GM20431 (cell line): Measurements from ENCODE around the gene MIS12.

ENCODE experiments used
- in situ Hi-C: fragments of 300-500 bp; cut with MseI, MboI; formaldehyde crosslinking; loops from one replicate; pipeline ENCODE4 v1.15.0; 2020; ENCODE audit warnings: low sequenced_read_pairs; ENCODE audit not compliant: unreplicated experiment

The MIS12 gene

DNA sequence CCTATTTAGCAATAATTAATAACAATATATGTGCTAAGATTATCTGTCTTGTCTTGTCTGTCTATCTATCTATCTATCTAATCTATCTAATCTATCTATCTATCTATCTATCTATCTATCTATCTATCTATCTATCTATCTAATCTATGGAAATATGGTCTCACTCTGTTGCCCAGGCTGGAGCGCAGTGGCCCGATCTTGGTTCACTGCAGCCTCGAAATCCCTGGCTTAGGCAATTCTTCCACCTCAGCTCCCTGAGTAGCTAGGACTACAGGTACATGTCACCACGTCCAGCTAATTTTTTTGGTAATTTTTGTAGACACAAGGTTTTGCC lies 44.7 kb downstream of the MIS12 start:
- in situ Hi-C loops = no loop called here

DNA sequence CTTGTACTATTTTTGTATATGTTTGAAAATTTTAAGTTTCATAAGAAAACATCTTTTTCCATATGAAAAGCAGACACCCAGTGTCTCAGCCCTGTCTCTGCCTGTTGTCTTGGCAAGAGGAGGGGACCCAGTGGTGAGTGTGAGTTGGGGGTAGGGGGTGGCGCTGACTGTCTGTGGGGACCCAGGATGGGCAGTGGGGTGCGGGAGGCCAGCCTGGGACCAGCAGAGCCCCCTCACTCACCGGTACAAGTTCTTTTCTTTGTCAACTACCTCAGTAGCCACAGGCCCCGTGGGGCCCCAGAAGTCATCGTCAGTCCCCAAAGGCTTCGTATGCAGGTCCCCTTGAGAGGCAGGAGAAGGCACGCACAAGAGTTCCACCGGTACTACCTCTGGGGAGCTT lies 46.2 kb downstream of the MIS12 start:
- in situ Hi-C loops = no loop called here

DNA sequence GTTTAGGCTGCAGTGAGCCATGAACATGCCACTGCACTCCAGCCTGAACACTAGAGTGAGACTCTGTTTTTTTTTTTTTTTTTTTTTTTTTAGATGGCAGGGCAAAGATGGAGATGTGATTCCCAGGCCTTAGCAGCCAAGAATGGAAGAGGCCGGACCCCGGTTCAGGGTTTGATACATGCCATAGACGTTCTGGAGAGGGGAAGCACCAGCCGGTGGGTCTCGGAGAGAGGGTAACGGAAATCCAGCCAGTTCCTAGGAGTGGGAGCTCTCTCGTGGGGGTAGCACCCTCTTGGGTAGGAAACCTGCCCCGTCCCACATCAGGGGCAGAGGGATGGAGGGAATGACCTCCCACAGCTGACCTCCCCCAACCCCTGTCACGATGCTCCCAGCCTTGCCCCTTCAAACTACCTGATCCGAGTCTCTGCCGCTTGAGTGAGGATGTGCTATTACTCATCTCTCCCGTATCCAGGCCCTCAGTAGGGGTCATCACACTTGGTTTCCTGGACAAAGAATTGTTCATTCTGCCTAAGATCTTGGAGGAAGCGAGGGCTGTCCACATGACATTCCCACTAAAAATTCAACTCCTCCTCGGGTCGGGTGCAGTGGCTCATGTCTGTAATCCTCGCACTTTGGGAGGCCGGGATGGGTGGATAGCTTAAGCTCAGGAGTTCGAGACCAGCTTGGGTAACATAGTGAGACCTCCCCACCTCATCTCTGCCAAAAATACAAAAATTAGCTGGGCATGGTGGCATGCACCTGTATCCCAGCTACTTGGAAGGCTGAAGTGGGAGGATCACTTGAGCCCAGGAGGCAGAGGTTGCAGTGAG lies 47.3 kb downstream of the MIS12 start:
- in situ Hi-C loops = no loop called here

DNA sequence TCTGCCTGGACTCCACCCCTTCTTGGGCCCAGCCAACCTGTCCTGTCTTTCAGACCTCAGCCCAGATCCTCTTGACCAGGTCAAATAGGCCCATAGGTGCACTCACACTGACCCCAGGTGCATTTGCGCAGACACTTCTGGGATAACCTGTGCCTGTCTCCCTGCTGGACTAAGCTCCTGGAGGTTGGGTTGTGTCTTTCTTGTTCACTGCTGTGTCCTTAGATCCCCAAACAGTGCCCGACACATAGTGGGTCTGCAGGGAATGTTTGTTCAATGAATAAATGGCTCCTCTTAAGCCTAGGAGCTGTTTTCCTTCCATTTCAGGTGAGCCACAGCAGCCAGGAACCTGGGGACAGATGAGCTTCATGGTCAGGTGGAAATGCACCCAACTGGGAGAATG lies 49.1 kb downstream of the MIS12 start:
- in situ Hi-C loops = no loop called here

DNA sequence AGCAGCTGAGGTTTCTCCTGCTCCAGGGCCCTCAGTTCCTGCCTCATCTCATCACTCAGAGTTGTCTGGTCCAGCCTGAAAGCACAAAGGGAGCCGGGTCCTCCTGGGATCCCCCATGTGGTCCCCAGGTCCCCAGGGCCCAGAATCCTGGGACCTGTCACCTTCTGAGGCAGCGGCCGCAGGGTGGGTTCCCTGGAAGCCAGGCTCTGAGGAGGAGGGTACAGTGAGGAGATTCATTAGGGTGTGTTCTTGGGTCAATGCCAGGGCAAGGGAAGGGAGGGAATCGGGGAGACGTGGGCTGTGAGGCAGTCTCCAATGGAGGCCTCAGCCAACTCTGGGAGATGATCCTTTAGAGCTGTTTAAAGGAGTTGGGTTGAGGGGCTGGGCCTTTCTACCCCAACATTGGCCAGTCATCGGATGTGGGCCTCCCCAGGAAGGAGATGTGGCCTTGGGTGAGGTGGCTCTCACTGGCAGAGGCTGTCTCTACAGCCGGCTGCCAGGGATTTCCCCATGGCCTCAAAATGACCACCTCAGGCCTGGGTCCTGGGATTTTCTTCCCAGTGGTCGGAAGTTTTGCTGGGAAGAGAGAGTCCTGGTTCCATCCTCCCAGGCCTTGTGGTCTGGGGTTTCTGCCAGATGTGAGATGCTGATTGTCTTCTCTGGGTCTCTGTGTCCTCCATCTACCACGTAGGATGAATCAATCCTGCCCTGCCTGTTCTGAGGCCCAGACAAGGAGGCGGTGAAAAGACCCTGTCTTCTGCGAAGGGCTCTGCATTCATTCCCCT lies 50.7 kb downstream of the MIS12 start:
- in situ Hi-C loops = no loop called here

DNA sequence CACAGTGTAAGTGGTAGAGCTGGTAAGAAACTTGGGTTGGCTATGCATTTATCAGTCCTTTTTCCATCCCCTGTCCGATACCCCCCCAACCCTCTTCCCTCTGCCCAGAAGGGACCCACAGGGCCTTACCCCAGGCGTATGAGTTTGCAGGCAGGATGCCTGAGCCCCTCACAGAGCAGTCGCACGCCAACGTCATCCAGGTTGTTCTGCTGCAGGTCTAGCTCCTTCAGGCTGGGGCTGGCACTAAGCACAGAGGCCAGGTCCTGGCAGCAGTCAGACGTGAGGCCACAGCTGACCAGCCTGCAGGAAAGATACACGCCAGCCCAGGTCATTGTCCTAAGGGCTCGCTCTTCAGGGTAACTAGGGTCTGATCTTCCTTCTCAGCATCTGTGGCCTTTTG lies 52.9 kb downstream of the MIS12 start:
- in situ Hi-C loops = no loop called here

DNA sequence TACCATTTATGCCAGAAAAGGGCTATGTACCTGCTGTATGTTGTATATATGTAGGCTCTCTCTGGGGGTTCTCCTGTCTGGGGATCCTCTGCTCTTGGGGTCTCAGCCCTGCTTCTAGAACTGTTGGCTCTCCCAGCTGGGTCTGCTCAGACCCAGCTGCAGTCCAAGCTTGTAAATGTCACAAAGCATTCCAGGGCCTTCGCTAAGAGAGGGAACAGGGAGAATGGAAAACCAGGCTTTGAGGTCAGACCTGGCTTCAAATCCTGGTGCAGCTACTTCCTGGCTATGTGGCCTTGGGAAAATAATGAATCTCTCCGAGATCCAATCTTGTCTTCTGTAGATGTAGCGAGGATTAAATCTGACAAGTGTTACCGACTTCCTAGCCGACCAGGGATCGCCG lies 54.0 kb downstream of the MIS12 start:
- in situ Hi-C loops = no loop called here
